Osteoblast (primary cell): ENCODE measurements around the gene OLFM1. TPM values are rescaled to one million over a fixed set of nuclear protein-coding genes. Genes with fewer than 3 reads are reported as not detected.
A peak's percentile ranks its signal among the peaks of the same experiment; 100 is the strongest.

Source experiments
- DNase-seq: peaks from one replicate; pipeline ENCODE4 v3.0.0; 2011; ENCODE audit warnings: low spot score, mixed read lengths; ENCODE audit not compliant: insufficient read length; ENCODE audit errors: missing footprints
- H2AFZ ChIP-seq: 2 replicates; pipeline ENCODE4 v1.6.0; 2011; ENCODE audit warnings: mild to moderate bottlenecking, low read length
- H3K27ac ChIP-seq: 2 replicates; pipeline ENCODE4 v1.5.1; 2011; ENCODE audit warnings: mild to moderate bottlenecking, low read depth, low read length, moderate library complexity
- H3K27me3 ChIP-seq: 2 replicates; pipeline ENCODE4 v1.6.0; 2012; ENCODE audit warnings: mild to moderate bottlenecking, control low read depth, inconsistent platforms, low read length, moderate library complexity; ENCODE audit not compliant: insufficient read depth
- H3K36me3 ChIP-seq: 2 replicates; pipeline ENCODE4 v1.5.1; 2011; ENCODE audit warnings: mild to moderate bottlenecking, low read length, control low read depth, moderate library complexity; ENCODE audit not compliant: insufficient read depth
- H3K4me1 ChIP-seq: 2 replicates; pipeline ENCODE4 v1.5.1; 2011; ENCODE audit warnings: mild to moderate bottlenecking, low read length, control low read depth, moderate library complexity; ENCODE audit not compliant: insufficient read depth
- H3K4me2 ChIP-seq: 2 replicates; pipeline ENCODE4 v1.6.0; 2011; ENCODE audit warnings: mild to moderate bottlenecking, low read length; ENCODE audit not compliant: insufficient read depth
- H3K4me3 ChIP-seq: fragments of 200-600 bp; sonication (generic); 3 replicates; pipeline ENCODE4 v1.5.1; 2012; ENCODE audit warnings: mild to moderate bottlenecking, low read length, inconsistent platforms; ENCODE audit not compliant: insufficient read depth
- H3K79me2 ChIP-seq: 2 replicates; pipeline ENCODE4 v1.6.0; 2012; ENCODE audit warnings: mild to moderate bottlenecking, low read length, control low read depth, inconsistent platforms; ENCODE audit not compliant: insufficient read depth
- H3K9me3 ChIP-seq: 2 replicates; pipeline ENCODE4 v1.5.1; 2011; ENCODE audit warnings: low read depth, low read length, control low read depth
- H4K20me1 ChIP-seq: 2 replicates; pipeline ENCODE4 v1.6.0; 2012; ENCODE audit warnings: mild to moderate bottlenecking, low read length, control low read depth; ENCODE audit not compliant: insufficient read depth
- total RNA-seq: library from RNA; depleted of rRNA; stranded (reverse); fragments of >200 nt; gene quantifications from 2 replicates; pipeline ENCODE4 v1.2.3, GENCODE V29; 2012
- TF ChIP-seq, protein P1 (sequence below): IDR thresholded peaks from 2 replicates; pipeline ENCODE4 v1.5.1; 2011; ENCODE audit warnings: mild to moderate bottlenecking, low read depth, low read length, moderate library complexity; ENCODE audit errors: extremely low read depth

OLFM1 gene
- total RNA-seq, 1 donor = under 0.01 TPM

GRCh38 chr9:135045928-135046738 lies 41.3 kb upstream of the OLFM1 start:
- no peak overlapping the region for H3K27ac ChIP-seq
- H3K4me1 ChIP-seq = no peaks in the 10 kb centered on the region
- H3K27me3 ChIP-seq = no peaks in the 10 kb centered on the region
- TF ChIP-seq, protein P1, sequence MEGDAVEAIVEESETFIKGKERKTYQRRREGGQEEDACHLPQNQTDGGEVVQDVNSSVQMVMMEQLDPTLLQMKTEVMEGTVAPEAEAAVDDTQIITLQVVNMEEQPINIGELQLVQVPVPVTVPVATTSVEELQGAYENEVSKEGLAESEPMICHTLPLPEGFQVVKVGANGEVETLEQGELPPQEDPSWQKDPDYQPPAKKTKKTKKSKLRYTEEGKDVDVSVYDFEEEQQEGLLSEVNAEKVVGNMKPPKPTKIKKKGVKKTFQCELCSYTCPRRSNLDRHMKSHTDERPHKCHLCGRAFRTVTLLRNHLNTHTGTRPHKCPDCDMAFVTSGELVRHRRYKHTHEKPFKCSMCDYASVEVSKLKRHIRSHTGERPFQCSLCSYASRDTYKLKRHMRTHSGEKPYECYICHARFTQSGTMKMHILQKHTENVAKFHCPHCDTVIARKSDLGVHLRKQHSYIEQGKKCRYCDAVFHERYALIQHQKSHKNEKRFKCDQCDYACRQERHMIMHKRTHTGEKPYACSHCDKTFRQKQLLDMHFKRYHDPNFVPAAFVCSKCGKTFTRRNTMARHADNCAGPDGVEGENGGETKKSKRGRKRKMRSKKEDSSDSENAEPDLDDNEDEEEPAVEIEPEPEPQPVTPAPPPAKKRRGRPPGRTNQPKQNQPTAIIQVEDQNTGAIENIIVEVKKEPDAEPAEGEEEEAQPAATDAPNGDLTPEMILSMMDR = no peak
- H4K20me1 ChIP-seq = no peaks in the 10 kb centered on the region
- H3K79me2 ChIP-seq = no peaks in the 10 kb centered on the region
- H3K9me3 ChIP-seq = no peaks in the 10 kb centered on the region
- H3K36me3 ChIP-seq = no peaks in the 10 kb centered on the region
- H2AFZ ChIP-seq = no peak overlapping the region
- H3K4me3 ChIP-seq = no peak overlapping the region
- no peak overlapping the region for H3K4me2 ChIP-seq
- peak; percentile 62 for DNase-seq

DNA sequence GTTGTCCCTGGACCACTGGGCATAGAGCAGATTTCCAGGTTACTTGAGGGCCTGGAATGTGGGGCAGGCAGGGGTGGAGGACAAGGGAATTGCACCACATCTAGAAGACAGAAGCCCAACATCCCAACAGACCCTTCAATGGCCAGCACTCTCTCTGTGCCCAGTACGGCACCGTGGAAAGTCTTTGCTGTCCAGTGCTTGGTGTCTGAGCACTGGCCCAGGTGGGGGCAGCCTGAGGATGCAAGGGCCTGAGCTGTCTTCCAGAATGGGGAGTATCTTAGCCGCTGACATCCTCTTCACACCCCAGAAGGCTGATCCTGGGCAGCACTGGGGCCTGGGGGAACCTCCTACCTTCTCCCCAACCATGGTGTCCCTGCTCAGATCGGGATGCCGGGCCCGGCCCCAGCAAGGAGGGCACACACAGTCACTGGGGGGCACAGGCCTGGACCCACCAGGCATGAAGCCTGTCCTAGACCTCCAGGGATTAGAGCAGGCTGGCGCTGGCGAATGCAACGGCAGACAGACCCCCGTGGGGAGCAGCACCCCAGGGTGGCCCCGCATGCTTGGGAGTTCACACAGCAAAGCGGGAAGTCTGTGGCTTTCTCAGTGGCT lies 40.6 kb upstream of the OLFM1 start:
- H3K79me2 ChIP-seq = no peaks in the 10 kb centered on the region
- peak; percentile 47 for DNase-seq
- H3K4me1 ChIP-seq = no peaks in the 10 kb centered on the region
- H3K4me2 ChIP-seq = no peak overlapping the region
- no peaks in the 10 kb centered on the region for H4K20me1 ChIP-seq
- TF ChIP-seq, protein P1 = no peak
- no peak overlapping the region for H3K4me3 ChIP-seq
- no peaks in the 10 kb centered on the region for H3K27me3 ChIP-seq
- H3K36me3 ChIP-seq = no peaks in the 10 kb centered on the region
- no peaks in the 10 kb centered on the region for H3K9me3 ChIP-seq
- no peak overlapping the region for H2AFZ ChIP-seq
- no peak overlapping the region for H3K27ac ChIP-seq

GRCh38 chr9:135047521-135047920 lies 39.9 kb upstream of the OLFM1 start:
- Histone ChIP-seq H3K9me3 (no peaks in the 10 kb centered on the region), H3K27ac (no peak overlapping the region), H2AFZ (no peak overlapping the region), H3K4me1 (no peaks in the 10 kb centered on the region), H3K36me3 (no peaks in the 10 kb centered on the region), H3K4me2 (no peak overlapping the region), H4K20me1 (no peaks in the 10 kb centered on the region), H3K79me2 (no peaks in the 10 kb centered on the region), H3K4me3 (no peak overlapping the region), H3K27me3 (no peaks in the 10 kb centered on the region)
- peak; percentile 55 for DNase-seq
- TF ChIP-seq, protein P1 = no peak

- H3K4me1 ChIP-seq = no peaks in the 10 kb centered on the region
- no peak overlapping the region for H3K4me2 ChIP-seq
- no peaks in the 10 kb centered on the region for H3K27me3 ChIP-seq
- TF ChIP-seq, protein P1 = no peak
- H2AFZ ChIP-seq = no peak overlapping the region
- H3K4me3 ChIP-seq = no peak overlapping the region
- H3K9me3 ChIP-seq = no peaks in the 10 kb centered on the region
- no peak overlapping the region for H3K27ac ChIP-seq
- no peaks in the 10 kb centered on the region for H3K79me2 ChIP-seq
- H3K36me3 ChIP-seq = no peaks in the 10 kb centered on the region
- DNase-seq = peak; percentile 51
- H4K20me1 ChIP-seq = no peaks in the 10 kb centered on the region
Measured at GRCh38 chr9:135048046-135048757, 39.3 kb upstream of the OLFM1 start.
